ENCODE measurements around the gene NFATC2. TPM values are rescaled to one million over a fixed set of nuclear protein-coding genes. Genes with fewer than 3 reads are reported as not detected.
"Not testable (repeated sequence)": the region's sequence is repeated elsewhere in the genome, so short reads cannot be mapped to it uniquely, and the experiment has no call there.

The NFATC2 gene
- total and polyA plus RNA-seq, 8 donors = 1.5 to 8.3 (median 4.3) TPM

DNA sequence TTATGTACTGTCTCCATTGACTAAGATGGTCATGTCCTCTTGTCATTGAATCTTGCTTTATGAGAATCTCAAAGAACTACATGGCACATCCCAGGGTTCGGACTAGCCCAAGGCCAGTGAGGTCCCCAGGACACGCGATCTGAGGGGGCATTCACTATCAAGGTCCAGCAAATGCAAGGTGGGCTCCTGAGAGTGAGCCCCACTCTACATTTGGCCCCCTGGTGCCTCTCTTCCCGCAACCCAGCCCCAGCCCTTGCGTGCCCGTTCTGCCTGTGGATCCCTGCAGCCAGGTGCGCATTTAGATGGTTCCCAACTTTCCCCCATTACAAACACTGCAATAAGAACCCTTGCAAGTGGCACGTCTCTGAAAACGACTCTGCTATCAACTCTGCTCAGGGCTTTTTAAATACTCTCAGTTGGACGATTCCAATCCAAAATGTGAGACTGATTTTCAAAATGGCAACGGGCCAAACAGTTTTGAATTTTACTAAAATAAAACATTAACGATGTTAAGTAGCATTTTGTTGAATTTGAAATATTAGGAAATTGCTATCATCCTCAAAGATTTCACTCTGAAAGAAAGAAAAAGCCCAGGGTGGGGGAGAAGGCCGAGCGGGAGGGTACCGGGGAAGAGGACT is 59.6 kb downstream of the NFATC2 start:
- TF ChIP-seq CTCF (IDR thresholded peaks at IDR 0.05) = no peak
- WGBS, 2 donors = 85 to 95% methylated on average over 15 of the region's 15 CpGs
- no peak overlapping the region for H3K27ac ChIP-seq
- H3K4me3 ChIP-seq = no peak overlapping the region
- intact Hi-C loops (cut with DNase I) = no loop called here
- ATAC-seq = no peak
- H3K27me3 ChIP-seq = no peaks in the 10 kb centered on the region
- no peaks in the 10 kb centered on the region for H3K36me3 ChIP-seq
- H3K9me3 ChIP-seq = no peaks in the 10 kb centered on the region
- no peak for DNase-seq
- FAIRE-seq = no peak
- H3K4me1 ChIP-seq = no peaks in the 10 kb centered on the region

GRCh38 chr20:51481341-51481914 is 61.1 kb downstream of the NFATC2 start:
- FAIRE-seq = no peak
- no peaks in the 10 kb centered on the region for H3K36me3 ChIP-seq
- no peaks in the 10 kb centered on the region for H3K27me3 ChIP-seq
- ATAC-seq = no peak
- TF ChIP-seq CTCF (IDR thresholded peaks at IDR 0.05) = no peak
- H3K4me1 ChIP-seq = no peaks in the 10 kb centered on the region
- 74 to 79% methylated on average over 17 of the region's 17 CpGs for WGBS, 2 donors
- no peaks in the 10 kb centered on the region for H3K9me3 ChIP-seq
- intact Hi-C loops (cut with DNase I) = no loop called here
- DNase-seq = no peak
- no peak overlapping the region for H3K27ac ChIP-seq
- no peak overlapping the region for H3K4me3 ChIP-seq

- Histone ChIP-seq H3K9me3 (no peaks in the 10 kb centered on the region), H3K4me1 (no peaks in the 10 kb centered on the region), H3K36me3 (no peaks in the 10 kb centered on the region), H3K4me3 (no peak overlapping the region), H3K27me3 (no peaks in the 10 kb centered on the region), H3K27ac (no peak overlapping the region)
- no peak for DNase-seq
- FAIRE-seq = no peak
- 87 to 90% methylated on average over 14 of the region's 14 CpGs for WGBS, 2 donors
- no peak for TF ChIP-seq CTCF (IDR thresholded peaks at IDR 0.05)
- intact Hi-C loops (cut with DNase I) = no loop called here
- ATAC-seq = no peak
Measured at GRCh38 chr20:51480507-51481270, 61.8 kb downstream of the NFATC2 start.

- H3K4me1 ChIP-seq; intact Hi-C loops (cut with DNase I); FAIRE-seq; H3K9me3 ChIP-seq; H3K4me3 ChIP-seq; H3K27ac ChIP-seq; ATAC-seq; H3K27me3 ChIP-seq; DNase-seq; H3K36me3 ChIP-seq: not testable (repeated sequence)
- 80% methylated on average over 1 of the region's 1 CpG; no CpG with 5 or more reads in 1 of the 2 donors for WGBS, 2 donors
Measured at GRCh38 chr20:51476106-51476505, 66.4 kb downstream of the NFATC2 start.

GRCh38 chr20:51473771-51474170 is 68.7 kb downstream of the NFATC2 start:
- Histone ChIP-seq H3K36me3 (peaks cover 0 to 3% (median 0%) of the 10 kb centered on the region in 3 donors), H3K27me3 (no peaks in the 10 kb centered on the region), H3K9me3 (no peaks in the 10 kb centered on the region), H3K4me1 (no peaks in the 10 kb centered on the region), H3K27ac (no peak overlapping the region), H3K4me3 (no peak overlapping the region)
- no peak for DNase-seq
- no peak for ATAC-seq
- intact Hi-C loops (cut with DNase I) = no loop called here
- FAIRE-seq = no peak
- 93% methylated on average over 19 of the region's 19 CpGs for WGBS, 2 donors
- no peak for TF ChIP-seq CTCF (IDR thresholded peaks at IDR 0.05)

Measured in pancreas (tissue), 10 donors.